HUES6 (cell line): ENCODE results near the gene BRIP1.
"Not testable (repeated sequence)": the region's sequence is repeated elsewhere in the genome, so short reads cannot be mapped to it uniquely, and the experiment has no call there.

ENCODE experiments used
- H3K27ac ChIP-seq: 2 replicates; pipeline ENCODE4 v1.7.0; 2013; ENCODE audit warnings: low read depth, mild to moderate bottlenecking, low read length, inconsistent platforms
- H3K27me3 ChIP-seq: 2 replicates; pipeline ENCODE4 v1.6.1; 2013; ENCODE audit warnings: low read length; ENCODE audit not compliant: control insufficient read depth, insufficient read depth
- H3K36me3 ChIP-seq: 2 replicates; pipeline ENCODE4 v1.6.1; 2013; ENCODE audit warnings: low read length; ENCODE audit not compliant: control insufficient read depth, insufficient read depth
- H3K4me1 ChIP-seq: 2 replicates; pipeline ENCODE4 v1.6.1; 2013; ENCODE audit warnings: low read length; ENCODE audit not compliant: control insufficient read depth, insufficient read depth
- H3K4me3 ChIP-seq: 2 replicates; pipeline ENCODE4 v1.5.1; 2013; ENCODE audit warnings: low read depth, low read length
- H3K9ac ChIP-seq: one replicate; pipeline ENCODE4 v1.6.1; 2013; ENCODE audit warnings: mild to moderate bottlenecking, low read length
- H3K9me3 ChIP-seq: 2 replicates; pipeline ENCODE4 v1.6.1; 2013; ENCODE audit warnings: low read depth, low read length; ENCODE audit not compliant: control insufficient read depth, insufficient read depth

BRIP1 gene

DNA sequence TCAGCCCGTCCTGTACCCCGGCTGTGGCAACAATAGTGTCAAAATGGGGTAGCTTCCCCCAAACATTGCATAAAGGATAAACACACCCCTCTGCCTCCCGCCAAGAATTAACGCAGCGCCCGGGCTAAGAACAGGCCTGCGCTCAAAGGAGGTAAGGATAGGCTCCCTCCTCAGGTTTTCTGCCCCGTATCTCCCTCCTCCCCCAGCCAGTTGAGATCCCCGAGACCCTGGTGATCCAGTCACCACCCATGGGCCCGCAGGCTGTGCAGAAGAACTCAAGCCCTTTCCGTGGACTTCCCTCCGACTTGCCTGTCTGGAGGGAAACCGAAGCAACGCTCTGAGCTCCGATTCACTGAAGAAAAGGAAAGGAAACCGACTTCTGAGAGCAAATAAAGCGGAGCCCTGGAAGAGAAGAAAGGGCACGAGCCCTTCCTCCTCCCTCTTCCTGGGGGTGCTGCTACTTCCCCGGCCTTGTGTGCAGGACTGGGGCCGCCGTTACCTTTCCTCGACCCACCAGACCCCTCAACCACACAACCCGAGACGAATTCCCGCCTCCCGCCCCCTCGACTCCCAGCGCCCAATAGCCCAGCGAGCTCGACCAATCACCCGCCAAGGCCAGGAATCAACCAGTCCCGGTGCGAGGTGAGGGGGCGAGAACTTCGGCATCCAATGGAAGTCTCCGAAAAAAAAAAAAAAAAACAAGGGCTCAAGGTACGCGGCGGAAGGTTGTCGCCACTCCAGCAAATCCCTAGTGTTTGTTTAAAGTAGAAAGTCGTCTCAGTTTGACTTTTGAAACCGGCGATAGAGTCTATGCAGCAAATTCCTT lies at the start of gene BRIP1:
Gene BRIP1, minus strand, starts transcription at position 554 of the 826 bp plus-strand sequence. CDS start 1,989 bp downstream, outside the sequence.
- Histone ChIP-seq H3K9me3 (no peaks in the 10 kb centered on the region), H3K4me3 (peak within 1 kb of the TSS; percentile 79), H3K27ac (peak within 1 kb of the TSS; percentile 70), H3K9ac (peak within 1 kb of the TSS; percentile 94), H3K36me3 (peaks cover 32% of the 10 kb centered on the region), H3K27me3 (no peaks in the 10 kb centered on the region), H3K4me1 (peaks cover 10% of the 10 kb centered on the region)

- Histone ChIP-seq H3K4me1 (no peaks in the 10 kb centered on the region), H3K27ac (no peak overlapping the region), H3K36me3 (peaks cover 73% of the 10 kb centered on the region), H3K4me3 (no peak overlapping the region), H3K27me3 (no peaks in the 10 kb centered on the region), H3K9ac (no peak overlapping the region), H3K9me3 (no peaks in the 10 kb centered on the region)
Measured at GRCh38 chr17:61908292-61909037, 45.1 kb upstream of the BRIP1 start.

DNA sequence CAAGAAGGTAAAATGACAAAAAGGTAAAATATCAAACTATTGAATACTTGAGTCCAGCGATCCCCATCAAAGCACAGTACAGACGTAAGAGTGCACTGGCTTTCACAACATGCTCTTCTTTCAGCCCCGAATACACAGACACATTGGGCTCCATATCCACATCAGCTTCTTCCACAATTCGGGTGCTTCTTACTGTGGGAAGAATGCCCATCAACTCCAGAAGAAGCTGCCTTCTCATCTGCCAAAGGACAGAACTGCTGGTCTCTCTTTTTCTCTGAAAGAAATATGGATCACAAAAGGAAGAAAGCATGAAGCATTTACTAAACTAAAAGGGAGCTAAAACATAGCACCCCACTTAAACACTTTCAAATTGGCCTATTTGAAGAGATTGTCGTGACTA lies 44.0 kb upstream of the BRIP1 start:
- Histone ChIP-seq H3K4me1 (no peaks in the 10 kb centered on the region), H3K36me3 (peaks cover 80% of the 10 kb centered on the region)

DNA sequence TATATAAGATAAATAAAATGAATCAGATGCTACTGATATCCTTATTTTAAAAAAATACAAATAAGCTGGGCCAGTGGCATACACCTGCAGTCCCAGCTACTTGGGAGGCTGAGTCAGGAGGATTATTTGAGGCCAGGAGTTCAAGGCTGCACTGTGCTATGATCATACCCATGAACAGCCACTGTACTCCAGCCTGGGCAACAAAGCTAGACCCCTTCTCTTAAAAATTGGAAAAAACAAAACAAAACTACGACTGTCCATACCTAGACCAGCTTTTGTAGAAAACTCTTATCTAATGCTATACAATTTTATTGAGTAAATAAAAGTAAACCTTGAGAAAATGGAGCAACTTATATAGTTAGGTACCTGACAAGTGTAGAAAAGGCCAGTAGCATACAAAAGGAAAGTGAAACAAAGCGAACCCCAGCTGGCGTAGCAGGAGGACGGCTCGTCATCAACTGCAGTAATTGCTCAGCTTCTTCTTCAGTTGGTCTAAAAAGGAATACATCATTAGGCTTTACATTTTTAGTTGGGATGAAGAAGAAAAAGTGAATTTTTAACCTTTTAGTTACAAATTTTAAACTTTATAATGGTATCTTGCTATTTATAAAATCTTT lies 40.9 kb upstream of the BRIP1 start:
- Histone ChIP-seq H3K27me3 (no peaks in the 10 kb centered on the region), H3K27ac (no peak overlapping the region), H3K9me3 (no peaks in the 10 kb centered on the region), H3K9ac (no peak overlapping the region), H3K4me3 (no peak overlapping the region), H3K4me1 (no peaks in the 10 kb centered on the region), H3K36me3 (peaks cover 69% of the 10 kb centered on the region)

More for the DNA sequence above, 44.0 kb upstream of the BRIP1 start:
- H3K27me3 ChIP-seq: no peaks in the 10 kb centered on the region
- no peaks in the 10 kb centered on the region for H3K9me3 ChIP-seq
- no peak overlapping the region for H3K27ac ChIP-seq
- no peak overlapping the region for H3K4me3 ChIP-seq
- no peak overlapping the region for H3K9ac ChIP-seq

DNA sequence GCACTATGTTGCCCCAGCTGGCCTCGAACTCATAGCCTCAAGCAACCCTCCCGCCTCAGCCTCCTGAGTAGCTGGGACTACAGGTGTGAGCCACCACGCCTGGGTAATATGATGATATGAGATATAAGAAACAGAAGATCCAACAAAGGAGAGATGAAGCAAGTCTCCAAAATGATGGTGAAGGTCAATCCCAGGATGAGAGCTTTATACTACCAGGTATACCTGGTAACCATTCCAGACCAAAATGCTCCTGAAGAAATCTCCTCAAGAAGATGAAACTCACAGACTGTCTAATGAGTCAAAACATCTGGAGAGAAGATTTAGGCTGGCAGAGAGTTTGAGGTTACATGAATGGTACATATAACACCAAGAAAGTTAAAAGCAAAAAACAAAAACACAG lies 39.9 kb upstream of the BRIP1 start:
- H3K27ac ChIP-seq: no peak overlapping the region
- peaks cover 71% of the 10 kb centered on the region for H3K36me3 ChIP-seq
- no peaks in the 10 kb centered on the region for H3K9me3 ChIP-seq
- no peak overlapping the region for H3K4me3 ChIP-seq
- no peaks in the 10 kb centered on the region for H3K4me1 ChIP-seq
- no peaks in the 10 kb centered on the region for H3K27me3 ChIP-seq
- H3K9ac ChIP-seq: no peak overlapping the region

DNA sequence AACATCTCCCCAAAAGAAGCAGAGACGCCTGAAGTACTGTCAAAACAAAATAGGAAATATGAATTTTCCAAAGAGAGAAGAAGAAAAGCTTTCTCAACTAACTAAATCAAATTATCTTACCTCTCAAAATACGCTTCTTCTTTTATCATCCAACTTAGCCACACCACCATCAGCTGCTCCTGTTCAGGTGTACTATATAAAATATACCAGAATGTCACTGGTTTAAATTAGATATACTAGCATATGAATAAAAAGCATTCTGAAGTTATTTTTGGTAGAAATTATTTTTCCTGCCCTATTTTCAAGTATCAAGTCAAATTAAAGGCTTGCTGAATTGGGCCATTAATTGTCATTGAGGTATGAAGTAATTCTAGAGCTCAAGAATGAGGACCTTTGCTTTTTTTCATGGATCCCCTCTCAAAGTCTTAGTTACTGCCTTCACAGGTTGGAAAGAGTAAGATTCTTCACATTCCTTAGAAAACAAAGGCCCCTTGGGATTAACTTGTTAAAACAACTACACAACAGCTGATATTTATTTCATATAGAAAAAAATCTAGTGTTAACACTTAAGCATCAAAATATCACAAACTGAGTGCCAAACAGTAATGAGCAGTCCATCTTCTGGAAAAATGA lies 34.3 kb upstream of the BRIP1 start:
- Histone ChIP-seq H3K9ac (no peak overlapping the region), H3K27ac (peak overlapping the region; percentile 68), H3K27me3 (no peaks in the 10 kb centered on the region), H3K4me3 (no peak overlapping the region), H3K36me3 (peaks cover 54% of the 10 kb centered on the region), H3K4me1 (0 out of 2 replicates have a peak, but pooled peaks cover 6% of the 10 kb centered on the region), H3K9me3 (no peaks in the 10 kb centered on the region)

DNA sequence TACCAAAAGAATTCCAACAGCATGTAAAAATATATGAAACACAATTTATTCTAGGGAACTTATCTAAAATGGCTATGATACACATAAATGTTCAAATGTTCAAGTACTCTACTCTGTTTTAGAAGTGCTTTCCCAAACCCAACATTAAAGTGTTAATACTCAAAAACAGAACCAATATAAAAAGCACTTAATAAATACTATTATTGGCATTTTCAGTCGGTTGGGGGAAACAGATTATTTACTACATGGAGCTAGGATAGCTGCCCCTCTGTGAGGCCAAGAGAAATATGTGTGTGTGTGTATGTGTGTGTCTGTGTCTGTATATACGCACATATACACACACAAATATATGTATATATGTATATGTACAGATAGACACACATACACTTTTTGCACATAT lies 32.1 kb upstream of the BRIP1 start:
- Histone ChIP-seq H3K27ac (no peak overlapping the region), H3K4me3 (no peak overlapping the region), H3K27me3 (no peaks in the 10 kb centered on the region), H3K4me1 (0 out of 2 replicates have a peak, but pooled peaks cover 6% of the 10 kb centered on the region), H3K36me3 (peaks cover 52% of the 10 kb centered on the region), H3K9ac (no peak overlapping the region), H3K9me3 (no peaks in the 10 kb centered on the region)

GRCh38 chr17:61894310-61894709 lies 31.0 kb upstream of the BRIP1 start:
- not testable (repeated sequence) for H3K27ac ChIP-seq, H3K4me1 ChIP-seq
- peaks cover 52% of the 10 kb centered on the region for H3K36me3 ChIP-seq

DNA sequence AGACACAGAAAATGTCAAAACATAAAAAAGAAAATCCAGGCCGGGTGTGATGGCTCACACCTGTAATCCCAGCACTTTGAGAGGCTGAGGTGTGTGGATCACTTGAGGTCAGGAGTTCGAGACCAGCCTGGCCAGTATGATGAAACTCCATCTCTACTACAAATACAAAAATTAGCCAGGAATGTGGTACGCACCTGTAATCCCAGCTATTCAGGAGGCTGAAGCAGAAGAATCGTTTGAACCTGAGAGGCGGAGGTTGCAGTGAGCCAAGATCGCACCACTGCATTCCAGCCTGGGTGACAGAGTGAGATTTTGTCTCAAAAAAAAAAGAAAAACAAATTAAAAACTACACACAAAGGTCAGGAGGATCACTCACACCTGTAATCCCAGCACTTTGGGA lies 24.4 kb upstream of the BRIP1 start:
- H3K27me3 ChIP-seq, H3K4me1 ChIP-seq, H3K4me3 ChIP-seq, H3K9ac ChIP-seq, H3K27ac ChIP-seq, H3K9me3 ChIP-seq: not testable (repeated sequence)
- peaks cover 69% of the 10 kb centered on the region for H3K36me3 ChIP-seq

More at GRCh38 chr17:61894310-61894709, 31.0 kb upstream of the BRIP1 start:
- H3K4me3 ChIP-seq, H3K9ac ChIP-seq, H3K27me3 ChIP-seq, H3K9me3 ChIP-seq: not testable (repeated sequence)

GRCh38 chr17:61885865-61886264 lies 22.5 kb upstream of the BRIP1 start:
- not testable (repeated sequence) for H3K9me3 ChIP-seq, H3K4me1 ChIP-seq, H3K9ac ChIP-seq, H3K4me3 ChIP-seq, H3K27me3 ChIP-seq, H3K27ac ChIP-seq
- H3K36me3 ChIP-seq: peaks cover 76% of the 10 kb centered on the region
